Thymus (tissue), 11 donors: ENCODE measurements around the gene TUBGCP2. TPM values are rescaled to one million over a fixed set of nuclear protein-coding genes. Genes with fewer than 3 reads are reported as not detected.

Source experiments
- DNase-seq, 9 donors: peaks; one replicate each; pipeline ENCODE4 v3.0.0-alpha.2; 2013; ENCODE audit warnings: low spot score in 9 of 9, low read depth in 6 of 9, missing footprints in 1 of 9
- H3K27ac ChIP-seq, 2 donors: one replicate each; pipeline ENCODE4 v1.5.1; 2013; ENCODE audit warnings: control low read depth in 1 of 2, low read depth in 1 of 2, low read length in 1 of 2, mild to moderate bottlenecking in 1 of 2, moderate library complexity in 1 of 2
- H3K27me3 ChIP-seq, 2 donors: one replicate each; pipeline ENCODE4 v1.5.1; 2013; ENCODE audit warnings: low read length in 1 of 2; ENCODE audit not compliant: control insufficient read depth in 2 of 2, insufficient read depth in 1 of 2
- H3K36me3 ChIP-seq, 2 donors: one replicate each; pipeline ENCODE4 v1.5.1; 2013; ENCODE audit warnings: low read length in 1 of 2, mild to moderate bottlenecking in 1 of 2, moderate library complexity in 1 of 2; ENCODE audit not compliant: control insufficient read depth in 2 of 2, insufficient read depth in 2 of 2
- H3K4me1 ChIP-seq, 2 donors: one replicate each; pipeline ENCODE4 v1.5.1; 2013; ENCODE audit warnings: low read length in 2 of 2; ENCODE audit not compliant: control insufficient read depth in 2 of 2, insufficient read depth in 2 of 2
- H3K4me3 ChIP-seq, 2 donors: one replicate each; pipeline ENCODE4 v1.5.1; 2013; ENCODE audit warnings: low read length in 2 of 2, control low read depth in 1 of 2, mild to moderate bottlenecking in 1 of 2
- H3K9me3 ChIP-seq, 2 donors: one replicate each; pipeline ENCODE4 v1.5.1; 2013; ENCODE audit warnings: low read length in 1 of 2, mild to moderate bottlenecking in 1 of 2; ENCODE audit not compliant: control insufficient read depth in 2 of 2, insufficient read depth in 1 of 2
- WGBS: extraction: QIAGEN DNeasy Blood & Tissue Kit; methylation state at CpG from one replicate; pipeline ENCODE4 v1.1.7; 2013; 5-methylcytosine and 5-hydroxymethylcytosine counted together
- polyA plus RNA-seq: library from polyadenylated mRNA; stranded (reverse); fragments of 200-250 nt; gene quantifications from one replicate; pipeline ENCODE4 v1.2.3, GENCODE V29; 2013
- total RNA-seq: library from RNA; stranded (reverse); fragments of 120-200 nt; gene quantifications from one replicate; pipeline ENCODE4 v1.2.4, GENCODE V29; 2013
- donor health status: healthy.

TUBGCP2 gene
- total and polyA plus RNA-seq, 2 donors = 26.9 to 164 TPM

DNA sequence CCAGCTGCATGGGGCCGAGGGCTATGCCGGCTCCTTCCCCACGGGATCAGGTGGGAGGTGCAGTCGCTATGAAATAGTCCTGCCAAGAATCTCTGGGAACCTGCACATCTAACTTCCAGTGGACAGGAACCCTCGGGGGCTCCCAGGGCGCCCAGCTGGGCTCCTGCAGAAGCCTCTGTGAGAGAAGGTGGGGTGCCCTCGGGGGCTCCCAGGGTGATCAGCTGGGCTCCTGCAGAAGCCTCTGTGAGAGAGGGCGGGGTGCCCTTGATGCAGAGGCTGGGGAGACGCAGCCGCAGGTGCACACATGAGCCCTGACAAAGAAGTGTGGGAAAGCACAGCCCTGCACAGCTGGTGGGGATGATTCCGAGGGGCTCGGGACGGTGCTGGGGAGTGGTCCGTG, 65.1 kb downstream of the TUBGCP2 start:
- 83% methylated on average over 14 of the region's 14 CpGs for WGBS
- H3K27ac ChIP-seq = no peak overlapping the region
- peaks cover 0 to 1% of the 10 kb centered on the region in 2 donors for H3K9me3 ChIP-seq
- H3K27me3 ChIP-seq = peaks cover 20 to 50% of the 10 kb centered on the region in 2 donors
- no peak overlapping the region for H3K4me3 ChIP-seq
- no peak for DNase-seq
- peaks cover 0 to 2% of the 10 kb centered on the region in 2 donors for H3K4me1 ChIP-seq
- no peaks in the 10 kb centered on the region for H3K36me3 ChIP-seq

DNA sequence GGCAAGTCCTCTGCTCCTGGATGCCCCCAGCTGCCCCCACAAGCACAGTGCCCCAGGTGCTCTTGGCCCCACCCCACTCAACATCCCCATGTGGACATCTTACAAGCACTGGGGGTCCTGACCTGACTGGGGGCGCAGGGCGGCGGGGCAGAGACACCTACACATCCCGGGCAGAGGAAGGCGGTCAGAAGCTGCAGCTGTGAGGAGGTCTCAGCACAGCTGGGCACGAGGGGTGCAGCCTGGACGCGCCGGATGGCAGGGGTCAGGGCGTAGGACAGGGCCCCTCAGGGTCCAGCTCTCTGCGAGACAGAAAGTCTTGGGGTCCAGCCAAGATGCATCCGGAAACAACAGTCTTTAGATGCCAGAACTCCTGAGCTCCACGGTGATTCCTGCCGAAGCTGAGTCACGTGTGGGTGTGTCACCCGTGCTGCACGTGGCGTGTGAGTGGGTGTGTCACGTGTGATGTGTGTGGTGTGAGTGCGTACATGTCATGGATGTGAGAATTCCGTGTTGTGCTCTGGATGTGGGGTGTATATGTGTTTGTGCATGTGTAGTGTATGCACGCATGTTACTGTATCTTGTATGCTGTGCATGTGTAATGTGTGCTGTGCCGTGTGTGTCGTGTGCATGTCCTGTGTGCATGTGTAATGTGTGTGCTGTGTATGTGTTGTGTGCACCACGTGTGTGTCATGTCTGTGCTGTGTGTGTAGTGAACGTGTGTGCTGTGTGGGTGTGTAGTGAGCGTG, 65.9 kb downstream of the TUBGCP2 start:
- Histone ChIP-seq H3K36me3 (no peaks in the 10 kb centered on the region), H3K27me3 (peaks cover 27 to 56% of the 10 kb centered on the region in 2 donors), H3K9me3 (peaks cover 0 to 1% of the 10 kb centered on the region in 2 donors), H3K4me3 (no peak overlapping the region), H3K4me1 (peaks cover 0 to 2% of the 10 kb centered on the region in 2 donors), H3K27ac (no peak overlapping the region)
- 96% methylated on average over 27 of the region's 27 CpGs for WGBS
- no peak for DNase-seq

DNA sequence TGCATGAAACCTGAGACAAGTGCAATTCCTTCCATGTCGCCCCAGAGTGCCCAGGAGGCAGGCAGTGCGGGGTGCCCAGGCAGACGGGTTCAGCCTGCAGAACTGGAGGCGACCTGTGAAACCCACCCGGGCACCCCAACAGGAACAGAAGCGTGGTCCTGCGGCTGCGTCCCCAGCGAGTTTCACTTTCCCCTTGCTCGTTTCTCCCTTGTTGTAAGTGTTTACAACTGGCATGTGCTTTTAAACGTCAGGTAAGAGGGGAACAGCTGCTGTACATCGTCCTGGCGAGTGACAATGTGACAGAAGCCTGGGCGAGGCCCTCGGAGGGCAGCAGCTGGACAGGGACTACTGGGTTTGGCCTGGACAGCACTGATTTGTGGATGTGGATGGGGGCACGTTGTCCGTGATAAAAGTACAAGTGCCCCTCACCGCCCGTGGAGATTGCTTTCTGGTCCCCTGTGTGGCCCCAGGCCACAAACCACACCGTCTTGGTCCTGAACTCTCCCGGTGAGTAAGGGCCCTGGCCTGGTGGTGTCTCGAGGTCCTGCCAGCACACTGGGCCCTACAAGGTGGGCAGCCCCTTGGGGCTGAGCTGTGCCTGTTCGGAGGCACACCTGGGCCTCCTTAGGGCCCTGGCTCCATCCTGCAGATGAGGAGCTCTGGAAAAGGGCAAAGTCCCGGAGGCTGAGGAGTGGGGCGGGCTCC, 67.0 kb downstream of the TUBGCP2 start:
- Histone ChIP-seq H3K36me3 (no peaks in the 10 kb centered on the region), H3K9me3 (peaks cover 0 to 1% of the 10 kb centered on the region in 2 donors), H3K27ac (no peak overlapping the region), H3K4me1 (peaks cover 0 to 2% of the 10 kb centered on the region in 2 donors), H3K4me3 (no peak overlapping the region), H3K27me3 (peaks cover 39 to 67% of the 10 kb centered on the region in 2 donors)
- 25% methylated on average over 25 of the region's 25 CpGs for WGBS
- no peak for DNase-seq

DNA sequence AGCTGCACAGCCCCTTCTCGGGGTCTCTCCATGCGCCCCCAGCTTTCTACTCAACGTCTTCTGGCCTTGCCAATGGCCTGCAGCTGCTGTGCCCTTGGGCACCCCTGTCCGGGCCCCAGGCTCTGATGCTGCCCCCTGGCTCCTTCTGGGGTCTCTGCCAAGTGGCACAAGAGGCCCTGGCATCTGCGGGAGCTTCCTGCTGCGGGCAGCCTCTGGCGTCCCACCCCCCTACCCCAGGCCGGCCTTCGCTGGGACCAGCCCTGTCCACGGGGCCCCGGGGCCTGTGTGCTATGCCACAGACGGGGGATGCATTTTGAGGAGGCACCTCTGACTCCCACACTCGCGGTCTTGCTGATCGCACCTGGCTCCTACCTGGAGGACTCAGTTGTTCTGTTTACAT, 68.7 kb downstream of the TUBGCP2 start:
- Histone ChIP-seq H3K9me3 (peaks cover 1 to 3% of the 10 kb centered on the region in 2 donors), H3K4me1 (peaks cover 2 to 4% of the 10 kb centered on the region in 2 donors), H3K27me3 (peaks cover 55 to 81% of the 10 kb centered on the region in 2 donors), H3K27ac (no peak overlapping the region), H3K4me3 (no peak overlapping the region), H3K36me3 (no peaks in the 10 kb centered on the region)
- 62% methylated on average over 15 of the region's 15 CpGs for WGBS
- no peak for DNase-seq

DNA sequence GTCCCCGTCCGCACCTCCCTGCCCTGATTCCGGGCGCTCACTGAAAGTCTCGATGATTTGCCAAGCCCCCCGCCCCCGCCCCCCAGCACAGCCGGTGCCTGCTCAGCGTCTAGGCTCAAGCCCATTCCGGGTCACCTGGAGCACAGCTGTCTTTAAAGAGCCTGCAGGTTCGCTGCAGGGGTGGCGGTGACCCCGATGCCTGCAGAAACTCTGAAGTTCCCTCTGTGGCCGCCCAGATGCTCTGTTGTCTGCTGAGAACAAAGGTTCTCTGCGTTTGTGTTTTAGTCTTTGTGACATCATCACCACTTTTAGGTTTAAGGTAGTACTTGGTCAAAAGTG, 70.2 kb downstream of the TUBGCP2 start:
- WGBS = 82% methylated on average over 15 of the region's 15 CpGs
- peaks cover 2 to 4% of the 10 kb centered on the region in 2 donors for H3K4me1 ChIP-seq
- H3K27me3 ChIP-seq = peaks cover 63 to 89% of the 10 kb centered on the region in 2 donors
- H3K9me3 ChIP-seq = peaks cover 1 to 3% of the 10 kb centered on the region in 2 donors
- no peak overlapping the region for H3K27ac ChIP-seq
- DNase-seq = no peak
- H3K4me3 ChIP-seq = no peak overlapping the region
- no peaks in the 10 kb centered on the region for H3K36me3 ChIP-seq

DNA sequence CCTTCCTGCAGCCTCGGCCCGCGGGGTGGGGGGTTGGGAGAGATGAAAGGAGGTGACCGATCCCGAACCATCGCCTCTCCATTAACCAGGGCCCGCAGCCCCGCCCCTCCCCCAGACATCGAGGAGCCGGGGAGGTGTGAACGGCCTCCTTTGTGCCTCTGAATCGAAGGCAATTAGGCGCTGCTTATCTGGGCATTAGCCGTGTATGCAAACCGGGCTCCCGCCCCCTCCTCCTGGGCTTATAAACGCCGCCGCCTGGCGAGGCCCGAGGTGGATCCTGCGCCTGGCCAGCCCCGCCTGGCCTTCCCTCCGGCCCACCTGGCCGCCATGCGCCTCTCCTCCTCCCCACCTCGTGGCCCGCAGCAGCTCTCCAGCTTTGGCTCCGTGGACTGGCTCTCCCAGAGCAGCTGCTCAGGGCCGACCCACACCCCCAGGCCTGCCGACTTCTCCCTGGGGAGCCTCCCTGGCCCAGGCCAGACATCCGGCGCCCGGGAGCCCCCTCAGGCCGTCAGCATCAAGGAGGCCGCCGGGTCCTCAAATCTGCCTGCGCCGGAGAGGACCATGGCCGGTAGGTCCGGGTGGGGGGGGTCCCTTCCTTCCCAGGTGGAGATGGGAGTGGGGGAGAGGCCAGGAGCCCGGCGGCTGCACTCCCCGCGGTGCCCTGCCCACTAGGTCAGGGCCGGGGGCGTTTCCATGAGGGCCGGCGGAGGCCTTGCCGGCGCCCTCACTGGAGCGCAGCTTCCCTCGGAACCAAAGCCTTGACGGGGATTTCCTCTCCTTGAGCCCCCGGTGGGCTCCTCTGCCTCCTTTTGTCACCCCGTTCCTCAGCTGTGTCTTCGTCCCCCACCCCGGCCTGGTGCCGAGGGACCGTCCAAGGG, 70.8 kb downstream of the TUBGCP2 start, which contains the start of gene VENTX:
Gene VENTX, plus strand, starts transcription at position 268 of the 878 bp plus-strand sequence. Its CDS starts 60 bp downstream, at position 328.
- Histone ChIP-seq H3K27ac (no peak within 1 kb of the TSS), H3K9me3 (peaks cover 0 to 3% of the 10 kb centered on the region in 2 donors), H3K27me3 (peaks cover 67 to 94% of the 10 kb centered on the region in 2 donors), H3K36me3 (no peaks in the 10 kb centered on the region), H3K4me1 (peaks cover 2 to 4% of the 10 kb centered on the region in 2 donors), H3K4me3 (no peak within 1 kb of the TSS)
- WGBS = 43% methylated on average over 60 of the region's 60 CpGs
- DNase-seq = no peak

DNA sequence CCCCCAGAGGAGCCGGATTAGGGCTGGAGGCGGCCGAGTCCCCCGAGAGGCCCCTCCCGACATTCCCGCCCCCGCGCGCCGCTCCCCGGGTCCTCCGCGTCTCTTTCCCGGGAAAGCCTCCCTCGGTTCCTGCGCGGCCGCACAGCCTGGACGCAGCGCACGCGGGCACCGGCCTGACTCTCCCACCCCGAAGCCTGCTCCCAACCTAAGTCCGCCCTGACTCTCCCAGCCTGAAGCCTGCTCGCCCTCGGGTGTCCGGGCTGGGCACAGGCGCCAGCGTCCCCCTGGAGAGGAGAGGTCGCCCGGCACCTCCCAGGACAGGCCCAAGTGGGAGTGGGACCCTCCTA, 71.5 kb downstream of the TUBGCP2 start:
- Histone ChIP-seq H3K4me3 (no peak overlapping the region), H3K27me3 (peaks cover 70 to 94% of the 10 kb centered on the region in 2 donors), H3K4me1 (peaks cover 2 to 4% of the 10 kb centered on the region in 2 donors), H3K9me3 (peaks cover 0 to 3% of the 10 kb centered on the region in 2 donors), H3K36me3 (no peaks in the 10 kb centered on the region), H3K27ac (no peak overlapping the region)
- DNase-seq = no peak
- 10% methylated on average over 32 of the region's 32 CpGs for WGBS

DNA sequence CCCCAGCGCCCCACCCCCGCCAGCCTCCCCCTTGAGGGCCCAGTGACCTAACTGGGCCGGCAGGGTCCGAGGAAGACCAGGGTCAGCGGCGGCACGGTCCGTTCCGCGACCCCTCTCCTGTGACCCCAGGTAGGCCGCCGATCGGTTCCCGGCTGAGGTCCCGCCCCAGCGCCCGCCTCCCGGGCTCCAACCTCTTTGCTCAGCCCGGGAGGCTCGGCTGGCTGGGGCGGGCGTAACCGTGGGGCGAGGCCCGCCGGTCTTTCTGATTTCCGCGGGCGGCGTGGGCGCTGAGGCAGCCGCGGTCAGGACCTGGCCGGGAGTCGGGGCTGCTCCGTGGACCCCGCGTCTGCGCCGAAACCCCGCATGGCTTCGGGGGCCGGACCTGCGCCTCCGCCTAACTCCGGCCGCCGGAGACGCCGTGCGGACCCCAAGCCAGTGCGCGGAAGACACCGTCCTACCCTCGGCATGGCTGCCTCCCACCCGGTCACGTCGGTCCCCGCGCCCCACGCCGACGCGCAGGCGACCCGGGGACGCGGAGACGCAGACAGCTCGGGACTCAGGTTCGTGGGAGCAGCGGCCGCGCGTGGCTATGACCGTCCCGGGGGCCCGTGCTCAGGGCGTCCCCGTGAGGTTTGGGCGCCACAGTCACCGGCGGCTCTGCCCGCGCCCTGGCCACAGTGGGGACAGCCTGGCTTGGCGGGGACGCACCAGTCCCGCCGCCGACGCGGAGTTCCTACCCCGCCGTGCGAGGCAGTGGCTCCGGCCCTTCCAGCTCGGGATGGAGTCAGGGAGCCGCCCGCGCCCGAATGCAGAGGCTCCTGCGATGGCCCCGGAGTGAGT, 72.1 kb downstream of the TUBGCP2 start:
- Histone ChIP-seq H3K9me3 (peaks cover 0 to 3% of the 10 kb centered on the region in 2 donors), H3K36me3 (no peaks in the 10 kb centered on the region), H3K27me3 (peaks cover 74 to 94% of the 10 kb centered on the region in 2 donors), H3K4me3 (no peak overlapping the region), H3K4me1 (peaks cover 2 to 4% of the 10 kb centered on the region in 2 donors), H3K27ac (no peak overlapping the region)
- WGBS = 3% methylated on average over 103 of the region's 103 CpGs
- DNase-seq = no peak
